ENCODE measurements around the gene TMEM132C.

DNA sequence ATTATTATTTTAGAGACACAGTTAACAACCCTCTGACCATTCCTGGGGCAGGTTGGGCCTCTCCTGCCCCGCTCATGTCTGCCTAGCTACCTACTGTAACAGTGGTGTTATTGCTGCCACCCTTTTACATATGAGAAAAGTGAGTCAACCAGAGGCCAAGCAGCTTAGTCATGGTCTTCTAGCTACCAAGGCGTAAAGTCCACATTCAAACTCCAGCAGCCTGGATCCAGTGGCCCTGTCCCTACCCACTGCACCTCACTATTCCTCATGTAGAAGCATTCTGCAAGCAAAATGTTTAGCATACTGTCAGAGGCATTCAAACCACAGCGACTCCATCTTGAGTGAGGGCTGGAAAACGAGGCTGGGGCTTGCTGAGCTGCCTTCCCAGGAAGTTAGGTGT is 461.0 kb downstream of the TMEM132C start:
- TF ChIP-seq, protein P1, sequence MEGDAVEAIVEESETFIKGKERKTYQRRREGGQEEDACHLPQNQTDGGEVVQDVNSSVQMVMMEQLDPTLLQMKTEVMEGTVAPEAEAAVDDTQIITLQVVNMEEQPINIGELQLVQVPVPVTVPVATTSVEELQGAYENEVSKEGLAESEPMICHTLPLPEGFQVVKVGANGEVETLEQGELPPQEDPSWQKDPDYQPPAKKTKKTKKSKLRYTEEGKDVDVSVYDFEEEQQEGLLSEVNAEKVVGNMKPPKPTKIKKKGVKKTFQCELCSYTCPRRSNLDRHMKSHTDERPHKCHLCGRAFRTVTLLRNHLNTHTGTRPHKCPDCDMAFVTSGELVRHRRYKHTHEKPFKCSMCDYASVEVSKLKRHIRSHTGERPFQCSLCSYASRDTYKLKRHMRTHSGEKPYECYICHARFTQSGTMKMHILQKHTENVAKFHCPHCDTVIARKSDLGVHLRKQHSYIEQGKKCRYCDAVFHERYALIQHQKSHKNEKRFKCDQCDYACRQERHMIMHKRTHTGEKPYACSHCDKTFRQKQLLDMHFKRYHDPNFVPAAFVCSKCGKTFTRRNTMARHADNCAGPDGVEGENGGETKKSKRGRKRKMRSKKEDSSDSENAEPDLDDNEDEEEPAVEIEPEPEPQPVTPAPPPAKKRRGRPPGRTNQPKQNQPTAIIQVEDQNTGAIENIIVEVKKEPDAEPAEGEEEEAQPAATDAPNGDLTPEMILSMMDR (IDR thresholded peaks at IDR 0.05; ENCODE audit: insufficient read depth, low read length, poor library complexity, severe bottlenecking): no peak
- no peak for TF ChIP-seq EZH2phosphoT487 (conservative IDR thresholded peaks at IDR 0.05; ENCODE audit: low read length)
